Neuron (in vitro differentiated cells): ENCODE measurements around the gene FKBP4.

Source experiments
- H2AFZ ChIP-seq: one replicate; pipeline ENCODE4 v1.6.1; 2013; ENCODE audit warnings: low read depth, mild to moderate bottlenecking, inconsistent platforms, low read length, moderate library complexity
- H3K27me3 ChIP-seq: one replicate; pipeline ENCODE4 v1.6.1; 2013; ENCODE audit warnings: low read length; ENCODE audit not compliant: insufficient read depth
- H3K36me3 ChIP-seq: one replicate; pipeline ENCODE4 v1.6.1; 2013; ENCODE audit warnings: low read length; ENCODE audit not compliant: insufficient read depth
- H3K4me1 ChIP-seq: one replicate; pipeline ENCODE4 v1.6.1; 2013; ENCODE audit warnings: low read length; ENCODE audit not compliant: insufficient read depth
- H3K4me3 ChIP-seq: 2 replicates; pipeline ENCODE4 v1.5.1; 2013; ENCODE audit warnings: mild to moderate bottlenecking, low read length, moderate library complexity
- H3K9me3 ChIP-seq: one replicate; pipeline ENCODE4 v1.6.1; 2013; ENCODE audit warnings: low read length

FKBP4 gene

DNA sequence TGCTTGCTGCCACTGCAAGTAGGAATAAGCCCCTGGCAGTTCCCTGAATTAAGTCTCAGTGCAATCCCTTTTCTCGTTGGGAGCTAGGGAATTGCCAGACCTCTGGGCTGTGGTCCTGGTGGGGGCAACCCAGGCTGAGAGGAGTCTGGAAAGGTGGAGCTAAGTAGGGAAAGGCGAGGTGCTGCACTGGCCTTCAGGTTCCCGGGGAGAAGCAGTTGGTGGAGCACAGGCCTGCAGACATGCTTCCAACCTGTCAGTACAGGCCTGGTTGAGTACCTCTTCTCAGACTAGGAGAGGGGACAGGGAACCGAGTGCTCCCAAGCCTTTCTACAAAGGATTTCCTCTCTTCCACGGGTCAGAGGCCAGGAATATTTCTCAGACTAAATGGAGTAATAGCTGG lies 38.6 kb downstream of the FKBP4 start:
- Histone ChIP-seq H3K4me3 (no peak overlapping the region), H3K4me1 (peaks cover 8% of the 10 kb centered on the region), H3K9me3 (no peaks in the 10 kb centered on the region), H3K27me3 (no peaks in the 10 kb centered on the region), H3K36me3 (peaks cover 12% of the 10 kb centered on the region), H2AFZ (no peak overlapping the region)

DNA sequence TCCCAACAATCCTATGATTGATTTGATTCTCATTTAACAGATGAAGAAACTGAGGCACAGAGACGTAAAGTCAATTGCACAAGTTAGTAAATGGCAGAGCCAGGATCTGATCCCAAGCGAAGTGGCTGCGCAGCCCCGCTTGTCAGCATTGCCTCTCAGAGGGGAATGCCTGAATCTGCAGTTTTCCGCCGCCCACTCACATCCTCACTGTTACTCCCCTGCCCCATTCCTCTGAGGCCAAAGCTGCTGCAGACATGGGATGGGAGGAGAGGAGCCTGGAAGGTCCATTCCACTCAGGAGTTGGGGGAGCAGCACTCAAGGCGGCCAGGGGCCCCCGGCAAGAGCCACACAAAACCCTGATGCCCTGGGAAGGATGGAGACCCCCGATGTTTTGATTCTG lies 39.0 kb downstream of the FKBP4 start:
- H3K9me3 ChIP-seq: no peaks in the 10 kb centered on the region
- H3K36me3 ChIP-seq: peaks cover 11% of the 10 kb centered on the region
- no peak overlapping the region for H3K4me3 ChIP-seq
- no peak overlapping the region for H2AFZ ChIP-seq
- peaks cover 8% of the 10 kb centered on the region for H3K4me1 ChIP-seq
- no peaks in the 10 kb centered on the region for H3K27me3 ChIP-seq

DNA sequence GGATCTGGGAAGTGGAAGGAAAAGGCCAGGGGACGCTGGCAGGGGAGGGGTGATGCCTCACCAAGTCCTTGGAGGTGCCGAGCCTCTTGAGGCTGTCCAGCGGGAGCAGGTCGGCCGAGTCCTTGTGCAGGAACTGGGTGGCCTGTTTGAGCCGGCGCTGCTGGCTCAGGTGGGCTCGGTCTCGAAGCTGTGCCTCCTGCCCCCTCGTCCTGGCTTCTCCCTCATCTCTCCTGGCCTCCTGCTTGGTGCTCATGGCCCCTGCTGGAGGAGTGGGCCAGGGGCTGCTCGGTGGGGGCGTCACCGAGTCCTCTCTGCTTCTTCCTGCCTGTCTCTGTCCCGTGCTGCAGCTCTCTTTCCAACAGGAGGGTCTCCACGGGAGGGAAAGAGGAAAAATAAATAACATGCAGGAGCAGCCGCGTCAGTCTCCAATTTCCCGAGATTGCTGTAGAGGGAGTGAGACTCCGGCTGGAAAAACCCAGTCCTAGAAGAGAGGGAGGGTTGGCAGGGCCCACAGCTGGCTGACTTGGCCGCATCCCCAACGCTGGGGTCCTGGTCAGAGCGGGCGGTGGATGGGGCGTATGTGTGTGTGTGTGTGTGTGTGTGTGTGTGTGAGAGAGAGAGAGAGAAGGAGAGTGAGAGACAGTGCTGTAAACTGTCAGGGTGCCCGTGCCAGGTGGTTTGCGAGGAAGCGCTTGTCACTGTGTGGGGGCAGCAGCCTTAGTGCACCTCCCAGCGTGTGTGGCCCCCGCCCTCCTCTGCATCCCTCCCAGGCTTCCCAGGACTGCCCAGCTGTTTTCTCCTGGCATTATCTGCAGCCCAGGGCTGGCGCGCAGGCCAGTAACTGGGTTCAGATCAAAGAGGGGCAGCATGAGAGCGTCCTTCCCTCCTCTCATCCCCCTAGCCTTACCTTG lies 40.1 kb downstream of the FKBP4 start, which contains the start of gene NRIP2:
NRIP2 (minus strand) TSS at position 455 of the 911 bp plus-strand sequence; CDS start at position 403, 52 bp downstream.
- H2AFZ ChIP-seq: no peak within 1 kb of the TSS
- peaks cover 11% of the 10 kb centered on the region for H3K36me3 ChIP-seq
- peaks cover 8% of the 10 kb centered on the region for H3K4me1 ChIP-seq
- no peak within 1 kb of the TSS for H3K4me3 ChIP-seq
- H3K9me3 ChIP-seq: no peaks in the 10 kb centered on the region
- H3K27me3 ChIP-seq: no peaks in the 10 kb centered on the region

DNA sequence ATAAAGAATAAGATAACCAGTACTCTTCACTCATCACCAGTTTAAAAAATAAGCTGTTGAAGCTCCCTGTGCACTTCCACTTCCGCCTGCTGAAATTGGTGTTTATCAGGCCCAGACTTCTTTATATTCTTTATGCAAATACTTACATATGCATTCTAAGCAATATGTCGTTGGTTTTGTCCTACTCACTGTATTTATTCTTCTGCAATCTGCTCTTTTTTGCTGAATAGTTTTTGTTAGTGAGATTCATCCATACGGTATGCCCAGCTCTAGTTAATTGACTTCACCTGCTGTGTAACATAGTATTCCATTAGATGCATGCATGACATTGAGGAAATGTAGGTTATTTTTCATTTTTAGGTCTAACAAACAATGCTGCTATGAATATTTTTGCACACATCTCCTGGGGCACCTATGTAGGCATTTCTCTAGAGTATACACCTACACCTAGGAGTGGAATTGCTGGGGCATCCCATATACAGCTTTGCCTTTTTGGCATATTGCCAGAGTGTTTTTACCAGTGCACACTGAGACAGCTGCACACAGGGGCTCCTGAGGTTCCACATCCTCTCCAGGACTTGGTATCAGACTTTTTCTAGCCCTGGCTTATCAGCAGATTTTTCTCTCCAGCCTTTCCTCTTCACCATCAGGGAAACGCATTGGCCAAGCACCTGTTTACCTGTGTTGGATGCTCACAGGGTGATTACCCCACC lies 41.1 kb downstream of the FKBP4 start:
- no peaks in the 10 kb centered on the region for H3K9me3 ChIP-seq
- H3K4me1 ChIP-seq: peaks cover 8% of the 10 kb centered on the region
- no peak overlapping the region for H3K4me3 ChIP-seq
- peaks cover 4% of the 10 kb centered on the region for H3K36me3 ChIP-seq
- no peak overlapping the region for H2AFZ ChIP-seq
- H3K27me3 ChIP-seq: no peaks in the 10 kb centered on the region

DNA sequence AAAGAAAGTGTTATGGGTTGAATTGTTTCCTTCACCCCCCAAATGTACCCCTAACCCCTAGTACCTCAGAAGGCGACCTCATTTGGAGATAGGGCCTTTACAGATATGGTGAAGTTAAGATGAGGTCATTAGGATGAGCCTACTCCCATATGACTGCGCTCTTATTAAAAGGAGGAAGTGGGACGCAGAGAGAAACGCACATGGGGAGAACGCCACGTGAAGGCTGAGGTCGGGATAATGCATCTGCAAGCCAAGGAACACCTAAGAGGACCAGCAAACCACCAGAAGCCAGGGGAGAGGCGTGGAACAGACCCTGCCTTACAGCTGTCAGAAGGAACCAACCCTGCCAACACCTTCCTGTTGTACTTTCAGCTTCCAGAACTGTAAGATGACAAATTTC lies 41.8 kb downstream of the FKBP4 start:
- H3K4me1 ChIP-seq: peaks cover 8% of the 10 kb centered on the region
- no peak overlapping the region for H2AFZ ChIP-seq
- H3K4me3 ChIP-seq: no peak overlapping the region
- no peaks in the 10 kb centered on the region for H3K27me3 ChIP-seq
- no peaks in the 10 kb centered on the region for H3K9me3 ChIP-seq
- H3K36me3 ChIP-seq: peaks cover 4% of the 10 kb centered on the region

DNA sequence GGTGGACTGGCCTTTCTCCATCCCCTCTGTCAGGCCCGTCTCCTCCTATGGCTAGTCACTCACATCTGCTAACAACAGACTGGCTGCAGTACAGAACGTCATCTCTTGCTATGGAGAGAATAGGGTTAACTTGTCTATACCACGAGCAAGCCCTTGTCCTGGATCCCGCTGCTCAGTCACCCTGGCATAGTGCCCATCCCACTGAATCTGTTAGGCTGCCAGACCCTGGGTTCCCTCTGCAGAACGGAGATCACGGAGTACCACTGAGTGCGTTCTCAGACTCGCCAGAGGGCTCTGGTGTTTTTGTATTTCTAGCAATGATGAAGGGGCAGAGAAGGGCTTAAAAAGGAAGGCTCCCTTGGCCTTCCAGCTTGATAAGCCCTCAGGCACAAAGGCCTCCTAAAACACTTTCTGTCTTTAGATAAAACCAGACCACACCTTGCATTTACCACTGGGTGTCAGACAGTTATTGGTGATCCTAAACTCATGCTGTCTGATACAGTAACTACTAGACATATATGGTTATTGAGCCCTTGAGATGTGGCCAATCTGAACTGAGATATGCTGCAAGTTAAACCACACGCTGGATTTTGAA lies 46.4 kb downstream of the FKBP4 start:
- Histone ChIP-seq H3K4me1 (peaks cover 8% of the 10 kb centered on the region), H3K27me3 (no peaks in the 10 kb centered on the region), H3K4me3 (no peak overlapping the region), H3K36me3 (no peaks in the 10 kb centered on the region), H2AFZ (no peak overlapping the region), H3K9me3 (no peaks in the 10 kb centered on the region)

DNA sequence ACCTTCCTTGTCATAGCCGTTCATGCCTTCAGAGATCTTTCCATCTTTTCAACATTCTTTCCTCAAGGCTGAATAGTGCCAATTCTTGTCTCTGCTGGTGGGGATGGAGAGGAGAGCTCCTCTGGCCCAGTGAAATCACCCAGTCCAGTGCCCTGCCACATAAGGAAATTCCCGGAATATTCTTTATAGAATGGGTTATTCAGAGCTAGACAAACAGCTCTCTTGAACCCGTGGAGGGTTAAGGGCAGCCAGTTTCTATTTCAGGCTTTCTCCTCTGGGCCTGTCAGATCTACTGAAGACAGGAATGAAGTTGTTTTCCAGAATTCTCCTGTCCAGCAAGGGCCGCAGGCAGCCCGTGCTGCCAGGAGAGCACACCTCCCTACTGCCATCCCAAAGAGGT lies 48.2 kb downstream of the FKBP4 start:
- Histone ChIP-seq H3K4me1 (peaks cover 8% of the 10 kb centered on the region), H3K9me3 (no peaks in the 10 kb centered on the region), H3K27me3 (no peaks in the 10 kb centered on the region), H2AFZ (no peak overlapping the region), H3K4me3 (no peak overlapping the region), H3K36me3 (no peaks in the 10 kb centered on the region)

DNA sequence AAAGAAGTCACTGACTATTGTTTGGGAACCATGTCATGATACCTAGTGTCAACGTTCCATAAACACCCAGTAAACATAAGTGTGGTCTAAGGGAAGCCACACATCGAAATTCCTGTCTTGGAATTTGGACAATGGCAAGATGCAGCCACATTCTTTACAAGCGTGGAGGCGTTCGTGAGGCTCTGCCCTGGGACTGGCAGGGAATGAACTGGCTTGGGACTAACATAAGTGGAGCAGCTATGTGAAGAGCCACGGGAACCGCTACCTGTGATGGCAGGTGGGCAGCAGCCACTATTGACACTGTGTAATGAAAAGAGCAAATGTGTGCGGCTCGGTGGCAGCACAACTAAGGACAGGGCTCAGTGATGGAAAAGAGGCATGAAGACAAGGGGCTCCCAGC lies 50.0 kb downstream of the FKBP4 start:
- Histone ChIP-seq H3K4me1 (peaks cover 24% of the 10 kb centered on the region), H3K27me3 (no peaks in the 10 kb centered on the region), H3K9me3 (no peaks in the 10 kb centered on the region), H2AFZ (no peak overlapping the region), H3K4me3 (no peak overlapping the region), H3K36me3 (no peaks in the 10 kb centered on the region)

DNA sequence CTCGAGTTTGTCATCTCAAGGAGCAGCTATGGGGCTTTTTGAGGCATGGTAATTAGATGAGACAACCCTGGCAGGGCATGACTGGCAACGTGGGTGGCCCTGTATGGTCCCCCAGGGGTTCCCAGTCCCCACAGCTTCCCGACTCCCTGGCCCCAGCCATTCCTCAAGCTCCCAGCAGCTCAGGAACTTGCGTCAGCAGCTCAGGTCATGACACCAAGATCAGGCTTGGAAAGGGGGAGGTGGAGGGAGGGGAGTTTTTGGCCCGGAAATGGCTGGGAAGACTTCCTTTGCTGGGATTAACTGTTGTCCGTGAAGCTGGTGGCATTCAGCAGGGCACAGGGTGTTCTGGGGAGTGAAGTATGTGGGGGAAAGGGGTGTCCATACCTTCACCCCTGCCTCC lies 50.5 kb downstream of the FKBP4 start:
- H3K9me3 ChIP-seq: no peaks in the 10 kb centered on the region
- H2AFZ ChIP-seq: no peak overlapping the region

DNA sequence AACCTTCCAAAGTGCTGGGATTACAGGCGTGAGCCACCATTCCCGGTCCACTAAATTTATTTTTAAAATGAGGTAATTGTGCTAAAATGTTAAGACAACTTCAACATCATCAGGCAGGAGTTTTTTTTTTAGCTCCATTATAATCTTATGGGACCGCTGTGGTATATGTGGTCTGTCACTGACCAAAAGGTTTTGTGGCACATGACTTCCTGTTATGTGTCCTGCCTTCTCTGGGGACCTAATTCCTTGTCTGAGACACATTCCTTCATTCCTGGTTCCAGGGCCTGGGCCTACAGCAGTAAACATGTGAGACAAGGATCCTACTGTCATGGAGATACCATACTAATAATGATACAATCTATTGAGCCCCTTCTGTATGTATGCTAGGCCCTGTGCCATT lies 57.2 kb downstream of the FKBP4 start:
- peaks cover 25% of the 10 kb centered on the region for H3K4me1 ChIP-seq
- no peak overlapping the region for H2AFZ ChIP-seq
- no peaks in the 10 kb centered on the region for H3K27me3 ChIP-seq
- H3K9me3 ChIP-seq: no peaks in the 10 kb centered on the region
- H3K4me3 ChIP-seq: no peak overlapping the region
- H3K36me3 ChIP-seq: no peaks in the 10 kb centered on the region

More for the DNA sequence above, 50.5 kb downstream of the FKBP4 start:
- Histone ChIP-seq H3K36me3 (no peaks in the 10 kb centered on the region), H3K4me3 (no peak overlapping the region), H3K4me1 (peaks cover 28% of the 10 kb centered on the region), H3K27me3 (no peaks in the 10 kb centered on the region)

DNA sequence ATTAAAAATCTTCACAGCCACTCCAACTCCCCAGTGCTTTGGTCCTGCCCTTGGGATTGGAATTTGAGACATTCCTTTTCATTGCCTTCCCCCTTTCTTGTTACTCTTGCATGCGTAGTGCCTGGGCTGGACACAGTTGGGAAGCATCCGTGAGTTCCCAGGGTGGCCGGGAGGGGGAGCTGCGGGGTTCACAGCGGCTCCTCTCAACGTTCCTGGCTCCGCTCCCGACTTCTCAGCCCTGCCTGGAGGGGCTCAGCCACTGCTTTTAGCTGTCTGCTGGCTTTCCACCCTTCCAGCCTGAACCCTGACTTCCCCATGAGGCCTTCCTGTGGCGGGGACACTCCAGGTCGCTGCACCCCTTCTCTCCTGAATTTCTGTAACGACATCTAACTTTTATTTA lies 58.9 kb downstream of the FKBP4 start:
- Histone ChIP-seq H3K27me3 (no peaks in the 10 kb centered on the region), H3K4me1 (peaks cover 23% of the 10 kb centered on the region), H3K4me3 (no peak overlapping the region)

More for the DNA sequence above, 58.9 kb downstream of the FKBP4 start:
- Histone ChIP-seq H3K9me3 (no peaks in the 10 kb centered on the region), H2AFZ (no peak overlapping the region), H3K36me3 (peaks cover 15% of the 10 kb centered on the region)
